NT2/D1 (cell line): Measurements from ENCODE around the gene NTPCR.

Experiments used
- SUZ12 ChIP-seq: IDR thresholded peaks from 2 replicates; pipeline ENCODE4 v1.6.1; 2011; ENCODE audit not compliant: insufficient read length, insufficient read depth; ENCODE audit errors: extremely low read depth
- YY1 ChIP-seq: IDR thresholded peaks from 2 replicates; pipeline ENCODE4 v1.6.1; 2011; ENCODE audit not compliant: insufficient read length, insufficient read depth
- ZNF274 ChIP-seq: IDR thresholded peaks from 2 replicates; pipeline ENCODE4 v1.6.1; 2011; ENCODE audit warnings: mild to moderate bottlenecking, low read depth, low read length

DNA sequence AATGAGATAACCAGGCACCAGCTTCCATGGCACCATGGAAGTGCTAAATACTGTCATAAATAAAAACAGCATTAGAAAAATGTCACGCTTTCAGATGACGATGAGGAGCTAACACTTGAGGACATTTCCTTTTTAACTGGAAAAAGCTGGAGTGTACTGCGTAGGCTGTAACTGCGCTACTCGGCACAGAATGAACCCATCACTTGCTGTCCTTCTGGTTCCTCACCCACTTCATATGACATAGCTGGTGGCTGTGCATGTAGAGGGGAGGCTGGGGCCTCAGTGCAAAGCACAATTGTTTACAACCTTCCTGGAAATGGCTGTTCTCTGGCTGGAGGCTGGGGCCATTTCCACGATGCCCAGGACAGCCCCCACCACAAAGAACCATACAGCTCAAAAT lies 55.7 kb downstream of the NTPCR start:
- no peak for TF ChIP-seq YY1
- no peak for TF ChIP-seq ZNF274
- TF ChIP-seq SUZ12 = no peak
